Measurements from ENCODE around the gene EPHA5. TPM values are rescaled to one million over a fixed set of nuclear protein-coding genes. Genes with fewer than 3 reads are reported as not detected.
A peak's percentile ranks its signal among the peaks of the same experiment; 100 is the strongest.

Gene EPHA5
- 8.9 and 14.2 TPM in 2 replicates for total RNA-seq (2014; rRNA removed; shearing (Covaris generic))

DNA sequence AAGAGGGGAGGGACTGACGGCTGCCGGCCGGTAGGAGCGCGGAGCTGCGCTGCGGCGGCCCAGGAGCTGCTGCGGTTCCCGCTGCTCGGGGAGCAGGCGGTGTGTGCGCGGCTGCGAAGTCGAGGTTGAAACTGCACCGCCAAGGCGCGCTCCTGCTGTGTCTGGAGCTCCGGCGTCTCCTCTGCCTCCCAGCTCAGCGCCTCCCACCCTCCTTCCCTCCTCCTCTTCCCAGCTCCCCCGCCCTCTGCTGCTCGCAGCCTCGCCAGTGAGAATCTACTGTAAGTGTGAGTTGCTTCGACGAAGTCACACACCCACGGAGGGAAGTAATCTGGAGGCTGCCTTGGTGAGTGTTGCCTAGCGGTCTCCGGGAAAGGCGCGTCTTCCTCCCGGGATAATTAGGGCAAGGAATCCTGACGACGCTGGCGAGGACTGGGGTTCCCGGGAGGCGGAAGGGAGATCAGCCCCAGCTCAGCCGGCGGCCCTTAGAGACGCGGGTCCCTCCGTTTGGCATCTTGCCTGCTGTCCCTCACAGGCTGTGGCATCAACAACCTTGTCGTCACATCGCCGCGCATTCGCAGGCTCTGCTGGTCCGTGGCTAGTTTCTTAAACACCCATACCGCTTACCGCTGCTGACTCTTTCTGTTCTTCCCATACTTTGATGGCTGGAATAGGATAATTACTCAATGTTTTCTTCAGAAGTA, at the start of gene EPHA5:
EPHA5 (minus strand) TSS at position 159 of the 701 bp plus-strand sequence. CDS start 747 bp downstream, outside the sequence.
- peak; percentile 95 for DNase-seq (ENCODE audit: low spot score)

DNA sequence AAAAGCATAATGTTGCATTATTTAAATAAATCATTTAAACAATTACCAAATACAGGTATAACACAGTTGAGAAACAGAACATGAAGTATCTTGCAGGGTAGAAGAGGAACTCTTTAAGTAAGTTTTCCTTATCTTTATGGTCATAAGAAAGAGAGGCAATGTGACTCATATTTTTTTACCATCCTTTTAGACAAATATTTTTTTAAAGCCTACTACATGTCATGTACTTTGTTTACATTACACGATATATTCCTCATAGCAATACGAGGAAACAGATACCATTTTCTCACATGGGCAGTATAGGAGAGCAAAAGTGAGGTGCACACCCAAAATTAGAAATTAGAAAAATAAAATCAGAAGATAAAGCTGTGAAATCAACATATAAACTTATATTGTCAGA, 49.3 kb upstream of the EPHA5 start:
- no peak for DNase-seq (ENCODE audit: low spot score)

DNA sequence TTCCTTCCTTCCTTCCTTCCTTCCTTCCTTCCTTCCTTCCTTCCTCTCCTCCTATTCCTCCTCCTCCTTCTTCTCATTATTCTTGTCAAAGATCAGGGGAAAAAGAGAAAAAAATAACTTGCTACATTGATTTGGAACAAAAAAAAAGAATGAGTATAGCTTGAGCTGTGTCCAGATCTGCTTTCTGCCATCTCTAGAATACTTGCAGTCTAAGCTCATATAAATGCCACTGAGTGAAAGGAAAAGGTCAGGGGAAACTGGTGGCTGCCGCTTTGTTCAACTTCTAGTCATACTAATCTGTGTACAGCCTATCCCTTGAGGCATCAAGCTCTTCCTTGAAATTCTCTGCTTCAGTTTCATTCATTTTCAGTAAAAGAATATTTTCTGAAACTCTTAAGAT, 28.3 kb upstream of the EPHA5 start:
- DNase-seq (ENCODE audit: low spot score) = no peak

DNA sequence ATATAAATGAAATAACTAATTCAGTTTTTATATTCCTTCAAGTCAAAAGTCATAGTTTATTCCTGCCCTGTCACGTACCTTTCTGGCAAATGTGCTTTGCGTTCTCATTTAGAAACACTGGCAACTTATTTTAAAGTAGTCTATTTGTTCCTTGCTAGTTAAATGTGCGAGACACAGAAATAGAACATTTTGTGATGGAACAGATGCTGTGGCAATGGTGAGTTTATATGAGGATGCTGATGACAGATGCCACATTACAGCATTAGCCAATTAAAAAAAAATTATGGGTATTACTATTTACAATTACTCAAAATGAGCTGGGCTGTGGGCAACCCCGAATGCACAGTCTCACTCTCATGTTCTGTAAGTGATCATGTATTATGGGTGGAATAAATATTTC, 26.1 kb upstream of the EPHA5 start:
- no peak for DNase-seq (ENCODE audit: low spot score)

DNA sequence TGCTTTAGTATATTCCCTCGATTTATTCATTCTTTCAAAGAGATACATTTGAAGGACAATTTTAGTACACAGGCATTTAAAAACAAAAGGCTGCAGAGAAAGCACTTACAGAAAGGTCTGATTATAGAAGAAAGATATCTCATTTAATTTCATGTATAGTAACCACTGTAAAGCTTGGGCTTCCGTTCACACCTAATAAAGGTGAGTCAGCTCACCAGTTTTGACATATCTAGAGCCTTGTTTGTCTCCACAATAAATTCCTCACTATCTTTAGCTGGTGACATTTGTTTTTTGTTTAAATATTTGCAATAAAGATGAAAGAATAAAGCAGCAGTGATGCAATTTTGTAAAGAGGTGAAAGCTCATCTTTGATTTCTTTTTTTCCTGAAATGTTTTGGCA, 1.1 kb upstream of the EPHA5 start:
- no peak for DNase-seq (ENCODE audit: low spot score)

DNA sequence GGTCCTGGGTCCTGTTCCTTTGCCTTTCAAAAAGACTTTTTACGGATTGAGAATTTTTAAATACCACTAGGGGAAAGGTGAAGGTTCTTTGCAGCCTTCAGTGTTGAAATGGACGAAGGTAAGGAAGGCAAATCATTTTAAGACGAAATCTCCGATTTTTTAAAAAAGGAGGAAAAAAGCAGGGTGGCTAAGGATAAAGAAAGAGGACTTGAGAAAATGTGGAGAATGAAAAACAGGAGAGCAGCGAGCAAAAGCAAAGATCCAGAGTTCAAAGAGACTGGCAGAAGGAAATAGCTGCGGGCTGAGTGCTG, 314 bp downstream of the EPHA5 start:
- no peak for DNase-seq (ENCODE audit: low spot score)

DNA sequence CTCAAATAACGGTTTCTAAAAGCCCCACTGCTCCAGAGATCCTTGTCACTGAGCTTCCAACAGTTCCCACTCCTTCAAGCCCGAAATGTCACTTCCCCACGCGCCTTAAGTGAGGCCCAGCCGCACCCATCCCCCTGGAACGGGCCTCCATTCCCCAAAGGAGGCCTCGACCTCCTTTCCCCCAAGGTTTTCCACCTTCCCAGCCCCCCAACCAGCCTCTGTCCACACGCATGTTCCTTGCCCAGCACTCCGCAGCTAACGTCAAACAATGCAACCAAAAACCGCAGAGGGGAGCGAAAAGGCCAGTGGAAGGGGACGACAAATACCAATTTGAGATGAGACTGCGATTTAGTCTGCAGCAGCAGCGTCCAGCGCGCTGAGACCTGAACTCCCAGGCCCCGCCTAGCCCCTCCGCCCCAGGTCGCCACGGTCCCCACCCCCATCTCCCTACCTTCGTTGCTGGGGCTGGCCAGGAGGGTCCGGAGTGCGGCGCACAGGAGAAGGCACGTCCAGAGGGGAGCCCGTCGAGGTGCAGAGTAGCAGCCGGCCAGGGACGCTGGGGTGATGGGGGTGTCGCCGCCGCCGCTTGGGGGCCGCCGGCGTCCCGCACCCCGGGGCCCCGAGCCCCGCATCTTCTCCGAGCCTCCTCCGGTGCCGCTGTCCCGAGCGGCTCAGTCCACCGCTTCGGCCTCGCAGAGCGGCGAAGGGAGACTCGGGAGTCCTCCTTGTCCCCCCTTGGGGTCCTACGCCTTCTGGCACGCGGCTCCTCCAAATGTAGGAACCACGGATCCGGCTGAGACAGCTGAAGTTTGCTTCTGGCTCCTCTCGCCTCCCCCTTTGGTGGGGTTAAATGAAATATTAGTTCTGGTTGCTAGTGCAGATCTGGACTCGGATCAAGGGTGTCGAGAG, 924 bp downstream of the EPHA5 start:
- DNase-seq (ENCODE audit: low spot score) = peak; percentile 21

DNA sequence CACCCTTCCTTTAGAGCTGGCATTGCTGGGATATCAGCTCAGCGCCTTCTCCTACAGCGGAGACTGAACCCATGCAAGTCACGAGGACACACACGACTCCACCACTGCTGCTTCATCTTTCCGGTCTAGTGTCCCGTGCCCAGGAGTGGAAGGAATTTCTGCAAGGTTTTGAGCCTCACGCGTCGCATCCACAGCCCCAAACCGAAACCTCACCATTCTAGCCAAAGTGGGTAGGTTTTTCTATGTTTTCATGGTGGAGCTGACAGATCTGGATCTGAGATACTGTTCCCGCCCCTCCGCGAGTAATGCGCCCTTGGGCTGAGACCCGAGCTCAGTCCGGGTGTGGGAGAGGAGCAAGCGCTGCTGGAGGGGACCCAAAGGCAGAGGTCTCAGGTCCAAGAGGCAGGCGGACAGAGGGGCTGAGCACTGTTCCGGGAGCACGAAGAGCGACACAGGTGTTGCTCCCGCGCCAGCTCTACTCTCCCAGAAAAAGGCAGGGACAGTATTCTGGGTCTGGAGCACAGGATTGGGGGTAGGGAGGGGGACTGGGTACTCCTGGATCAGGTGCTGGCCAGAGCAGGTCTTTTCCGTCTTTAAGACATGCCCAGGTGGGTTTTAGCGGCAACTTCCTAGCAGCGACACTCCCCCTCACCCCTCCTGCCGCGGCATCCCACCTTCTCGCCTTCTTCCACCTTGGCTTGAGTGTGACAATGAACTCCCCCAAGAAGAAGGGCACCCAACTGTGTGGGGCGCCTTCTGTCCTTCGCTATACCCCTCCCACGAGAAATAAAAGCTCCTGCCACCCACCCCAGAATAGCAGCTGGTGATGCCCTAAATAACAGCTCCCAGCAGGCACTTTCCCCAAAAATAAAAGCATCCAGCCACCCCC, 1.8 kb downstream of the EPHA5 start:
- peak; percentile 62 for DNase-seq (ENCODE audit: low spot score)

DNA sequence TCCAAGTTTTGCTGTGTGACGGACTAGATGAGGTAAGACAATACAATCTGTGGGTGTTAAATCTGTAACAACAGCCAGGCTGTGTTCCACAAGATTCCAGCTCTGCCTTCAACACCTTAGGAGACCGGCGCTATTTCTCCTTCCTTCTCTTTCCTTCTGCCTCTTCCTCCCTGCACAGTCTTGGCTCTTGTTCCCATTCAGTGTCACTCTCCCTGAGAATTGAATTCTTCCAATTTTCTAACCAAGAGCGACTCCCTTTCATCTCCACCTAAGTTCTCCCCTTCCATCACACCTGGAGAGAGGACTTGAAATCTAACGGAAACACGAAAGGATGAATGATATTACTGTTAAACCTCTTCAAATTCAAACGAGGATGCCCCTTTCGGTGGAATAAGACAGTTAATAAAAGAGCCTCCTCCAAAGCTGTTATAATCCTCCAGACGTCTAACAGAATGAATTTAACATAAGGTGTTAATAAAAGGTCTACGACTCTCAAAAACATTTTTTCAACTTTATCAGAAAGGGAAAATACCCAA, 2.7 kb downstream of the EPHA5 start:
- no peak for DNase-seq (ENCODE audit: low spot score)

DNA sequence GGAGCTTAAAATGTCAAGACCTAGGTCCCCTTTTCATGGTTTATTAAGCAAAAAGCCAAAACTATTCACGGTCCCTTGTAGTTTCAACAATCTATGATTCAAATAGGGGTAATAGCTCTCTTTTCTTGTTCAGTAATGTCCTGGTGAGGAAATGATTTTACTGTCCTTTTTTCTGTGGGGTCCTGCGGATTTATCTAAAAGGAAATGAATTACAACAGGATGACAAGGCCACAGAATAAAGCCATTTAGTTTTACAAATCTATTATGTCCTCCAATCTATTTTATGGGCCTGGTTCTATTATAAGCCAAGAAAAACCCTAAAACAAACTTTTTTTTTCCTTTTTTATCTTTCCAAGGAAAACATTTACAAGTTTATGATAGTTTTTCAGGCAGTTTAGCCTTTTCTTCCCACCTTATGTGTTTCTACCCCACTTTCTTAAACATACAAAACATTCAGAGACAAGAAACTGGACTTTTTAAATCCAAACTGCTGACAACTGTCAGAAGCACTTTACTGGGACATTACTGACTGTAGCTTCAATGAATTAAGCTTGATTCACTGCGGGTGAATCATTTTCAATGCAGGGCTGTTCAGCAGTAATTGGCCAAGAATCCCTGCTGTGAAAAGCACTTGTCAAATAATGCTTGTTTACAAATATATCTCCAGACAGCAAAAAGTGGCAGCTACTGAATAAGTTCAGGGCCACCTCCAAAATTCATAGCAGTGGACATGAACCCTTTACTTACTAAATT, 4.3 kb downstream of the EPHA5 start:
- DNase-seq (ENCODE audit: low spot score) = peak; percentile 41

DNA sequence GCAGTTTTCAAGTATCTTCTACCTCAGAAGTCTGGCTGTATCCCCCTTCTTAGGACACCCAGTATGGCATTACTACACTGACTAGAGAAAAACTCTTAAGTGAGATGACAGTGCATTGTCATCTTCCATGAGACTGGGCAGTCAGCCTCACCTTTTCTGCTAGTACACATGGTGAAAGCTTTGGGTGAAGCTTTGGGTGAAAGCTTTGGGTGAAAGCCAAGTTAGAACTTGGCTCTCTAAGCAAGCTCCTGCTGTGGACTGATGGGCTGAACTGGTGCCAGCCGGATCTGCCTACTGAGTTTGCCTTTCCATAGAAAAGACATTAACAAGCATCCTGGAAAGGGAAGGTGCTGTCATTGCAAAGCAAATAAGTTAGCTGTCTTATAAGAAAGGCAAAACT, 8.8 kb downstream of the EPHA5 start:
- peak; percentile 79 for DNase-seq (ENCODE audit: low spot score)

DNA sequence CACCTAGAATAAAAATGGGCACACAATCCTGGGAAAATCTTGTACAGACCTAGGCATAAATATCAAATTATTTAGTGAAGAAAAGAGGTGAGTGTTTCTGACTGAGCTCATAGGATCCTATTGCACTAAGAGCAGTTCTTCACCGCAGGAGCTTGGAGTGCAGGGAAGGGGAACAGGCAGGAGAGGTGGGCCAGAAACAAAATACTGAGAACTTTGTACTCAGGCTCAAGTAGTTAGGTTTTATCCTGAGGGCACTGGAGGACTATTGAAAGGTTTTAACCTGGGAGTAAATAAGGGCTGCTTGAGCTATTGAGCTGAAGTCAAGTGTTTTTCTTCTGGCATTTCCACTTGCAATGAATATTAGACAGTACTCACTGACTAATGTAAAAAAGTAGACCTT, 12.2 kb downstream of the EPHA5 start:
- DNase-seq (ENCODE audit: low spot score) = no peak

DNA sequence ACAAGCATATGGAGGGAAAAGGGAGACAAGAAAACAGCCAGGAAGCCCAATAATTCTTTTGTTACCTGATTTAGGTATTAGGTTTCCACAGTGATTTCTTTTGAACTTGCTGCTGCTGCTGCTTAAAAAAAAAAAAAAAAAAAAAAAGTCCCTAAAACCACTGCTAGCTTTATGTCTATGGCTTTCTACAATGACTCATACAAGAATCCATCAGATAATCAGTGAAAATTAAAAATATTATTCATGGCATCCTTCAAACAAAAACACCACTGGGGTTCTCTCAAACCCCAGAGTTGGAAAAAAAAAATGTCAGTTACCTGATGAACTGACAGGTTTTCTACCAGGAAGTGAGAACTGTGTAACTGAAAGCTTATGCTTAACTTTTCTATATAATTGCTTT, 14.3 kb downstream of the EPHA5 start:
- DNase-seq (ENCODE audit: low spot score) = no peak

DNA sequence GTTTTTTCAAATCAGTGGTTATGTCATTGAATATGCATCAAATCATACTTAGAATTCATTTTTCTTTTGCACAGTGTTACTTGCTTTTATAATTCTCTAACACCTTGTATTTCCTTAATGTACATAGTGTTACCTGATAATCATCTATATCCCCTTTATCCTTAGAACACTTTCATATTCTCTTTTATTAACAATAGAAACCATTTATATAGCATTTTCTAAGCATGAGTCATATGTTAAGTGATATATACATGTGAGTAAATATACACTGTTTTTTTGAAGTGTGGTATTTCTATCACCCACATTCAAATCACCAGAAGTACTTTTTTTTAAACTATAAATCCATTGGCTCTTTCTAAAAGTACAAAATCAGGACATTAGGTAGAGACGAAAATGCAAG, 15.3 kb downstream of the EPHA5 start:
- DNase-seq (ENCODE audit: low spot score) = no peak

DNA sequence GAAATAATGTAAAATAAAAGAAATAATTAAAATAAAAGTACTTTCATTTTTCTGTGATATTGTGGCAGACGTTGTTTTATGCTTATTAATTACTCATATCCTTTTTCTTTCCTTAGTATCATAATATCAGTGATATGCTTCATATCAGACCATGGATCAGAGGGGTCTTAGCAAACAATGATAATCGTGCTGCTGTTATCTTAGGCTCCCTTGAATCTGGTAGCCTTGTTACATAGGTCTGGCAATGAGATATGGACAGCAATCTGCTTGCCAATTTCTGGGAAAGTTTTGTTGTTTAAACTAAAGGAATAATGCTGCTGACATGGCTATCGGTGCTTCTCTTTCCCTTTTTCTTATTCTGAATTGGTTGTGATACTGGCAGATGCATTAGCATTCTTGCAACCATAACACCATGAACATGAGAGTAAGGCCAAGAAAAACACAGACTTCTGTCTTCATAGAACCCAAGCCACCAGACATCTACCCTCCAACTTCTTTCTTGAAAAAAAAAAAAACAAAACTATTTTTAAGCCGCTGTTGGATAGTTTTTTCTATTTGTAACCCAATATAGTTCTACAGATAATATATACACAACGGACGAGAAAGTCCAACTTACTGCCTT, 16.4 kb downstream of the EPHA5 start:
- DNase-seq (ENCODE audit: low spot score) = no peak

DNA sequence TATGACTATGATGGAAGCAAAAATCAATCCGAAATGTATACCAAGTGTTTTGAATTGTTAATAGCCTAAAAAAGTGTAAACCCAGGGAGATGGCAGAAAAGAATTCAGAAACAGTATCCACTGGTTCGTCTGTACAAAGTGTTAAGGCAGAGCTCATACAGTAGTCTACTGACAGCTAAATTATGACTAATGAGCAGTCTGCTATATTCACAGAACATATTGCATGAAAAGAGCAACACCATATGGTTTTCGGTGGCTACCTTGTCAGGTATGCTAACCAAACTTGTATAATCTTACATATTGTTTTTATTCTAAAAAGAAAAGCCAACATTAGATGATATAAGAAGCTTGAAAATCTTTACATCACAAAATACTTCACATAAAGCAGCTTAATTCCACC, 18.5 kb downstream of the EPHA5 start:
- no peak for DNase-seq (ENCODE audit: low spot score)

DNA sequence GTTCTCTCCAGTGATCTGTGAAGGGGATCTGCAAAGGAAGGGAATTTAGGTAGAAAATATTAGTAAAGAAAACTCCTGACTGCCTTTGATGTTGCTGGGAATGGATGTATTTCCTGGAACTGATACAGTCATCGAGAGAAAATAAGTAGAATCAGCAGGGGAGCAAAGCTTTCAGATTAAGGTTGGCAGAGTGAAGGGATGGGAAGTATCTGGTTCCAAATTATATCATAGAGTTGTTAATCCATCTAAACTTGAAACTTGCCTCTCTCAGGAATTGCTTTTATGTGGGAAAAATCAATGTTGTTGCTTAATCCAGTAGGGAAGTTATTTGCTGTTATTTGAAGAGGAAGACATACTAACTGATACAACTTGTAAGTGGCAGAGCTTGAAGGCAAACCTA, 19.3 kb downstream of the EPHA5 start:
- no peak for DNase-seq (ENCODE audit: low spot score)

DNA sequence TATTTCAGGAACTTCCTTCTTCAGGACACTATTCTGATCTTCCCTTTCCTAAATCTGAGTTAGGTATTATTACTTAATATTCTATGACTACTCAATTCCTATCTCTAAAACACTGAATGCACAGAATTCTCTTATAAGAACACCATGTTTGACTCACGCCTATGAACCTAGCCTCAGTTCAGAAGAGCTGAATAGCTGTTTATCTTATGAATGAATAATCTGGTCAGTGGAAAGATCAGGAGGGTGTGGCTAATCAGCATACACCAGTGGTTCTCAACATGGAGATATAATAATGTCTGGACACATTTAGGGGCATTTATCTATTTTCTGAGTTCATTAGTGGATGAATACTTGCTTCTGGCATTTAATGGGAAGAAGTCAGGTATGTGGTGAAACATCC, 24.2 kb downstream of the EPHA5 start:
- no peak for DNase-seq (ENCODE audit: low spot score)

DNA sequence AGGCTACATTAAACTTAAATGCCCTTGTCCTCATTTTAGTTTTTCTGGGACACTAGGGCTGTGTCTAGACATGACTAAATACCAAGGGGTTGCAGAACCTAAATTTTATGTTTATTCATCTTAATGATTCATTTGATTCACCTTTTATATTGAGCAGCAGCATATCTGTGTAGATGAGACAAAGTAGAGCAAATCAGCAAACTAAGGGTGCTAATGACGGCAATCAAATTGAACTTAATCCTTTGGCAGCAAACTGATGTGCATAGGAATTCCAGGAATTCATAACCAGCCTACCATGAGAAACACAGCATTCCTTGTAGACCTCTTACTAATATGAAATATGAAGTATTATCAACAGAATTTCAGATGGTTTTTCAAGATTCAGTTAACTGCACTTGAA, 25.1 kb downstream of the EPHA5 start:
- DNase-seq (ENCODE audit: low spot score) = no peak

DNA sequence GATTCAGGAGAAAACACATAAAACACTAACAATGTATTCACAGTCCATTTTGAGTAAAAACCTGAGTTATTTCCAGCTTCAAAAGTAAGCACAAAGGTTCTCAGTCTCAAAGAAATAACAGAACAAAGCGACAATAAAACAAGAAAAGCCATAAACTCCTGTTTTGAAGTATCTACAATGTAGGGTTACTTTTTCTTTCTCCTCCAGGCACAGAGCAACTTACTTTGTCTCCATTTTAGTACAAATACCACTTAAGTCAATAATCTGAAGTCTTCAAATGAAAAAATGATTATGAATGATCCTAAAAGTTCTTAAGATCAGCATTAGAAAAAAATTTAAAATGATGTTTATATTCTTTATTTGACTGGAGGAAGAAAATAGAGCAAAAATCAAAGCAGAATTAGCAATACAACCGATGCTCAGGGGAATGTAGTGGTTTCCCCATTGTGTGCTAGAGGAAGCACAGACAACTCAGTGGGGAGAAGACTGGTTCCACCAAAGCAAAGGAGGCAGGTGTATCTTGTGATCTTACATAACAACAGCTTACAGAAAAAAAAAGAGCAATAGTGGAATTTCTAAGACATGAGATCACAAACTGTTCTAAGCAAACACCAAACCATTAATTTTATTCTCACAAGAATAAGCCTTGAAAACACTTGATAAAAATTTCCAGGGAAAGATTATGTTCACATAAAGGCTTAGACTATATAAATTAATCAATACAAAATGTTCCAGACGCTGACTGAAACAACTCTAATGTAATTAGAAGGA, 35.1 kb downstream of the EPHA5 start:
- no peak for DNase-seq (ENCODE audit: low spot score)
